Measurements from ENCODE around the gene SOX15.
"Not testable (repeated sequence)": the region's sequence is repeated elsewhere in the genome, so short reads cannot be mapped to it uniquely, and the experiment has no call there.

SOX15 gene

GRCh38 chr17:7589891-7590691 lies at the start of gene SOX15:
SOX15 (minus strand) TSS chr17:7590094; CDS start chr17:7589676, 418 bp downstream.
- no peak for DNase-seq

GRCh38 chr17:7636163-7636562 lies 46.3 kb upstream of the SOX15 start:
- no peak for DNase-seq

DNA sequence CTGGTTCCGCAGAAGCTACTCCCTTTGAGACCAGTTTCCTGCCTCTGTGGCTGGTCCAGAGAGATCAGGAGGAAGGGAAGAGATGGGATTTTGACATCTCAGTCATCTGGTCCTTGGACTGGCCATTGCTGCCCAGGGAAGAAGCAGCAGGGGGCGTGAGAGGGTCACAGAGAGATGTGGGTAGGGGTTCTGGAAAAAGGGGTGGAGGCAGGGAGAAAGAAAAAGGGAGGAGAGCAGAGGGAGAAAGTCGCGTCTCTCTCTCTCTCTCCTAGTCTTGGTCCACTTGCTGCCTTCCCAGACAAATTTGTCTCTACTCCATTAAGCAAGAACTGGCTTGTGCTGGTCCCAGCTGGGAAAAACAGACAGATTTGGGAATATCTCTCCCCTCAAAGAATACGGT lies 44.5 kb upstream of the SOX15 start:
- DNase-seq = peak; percentile 46

DNA sequence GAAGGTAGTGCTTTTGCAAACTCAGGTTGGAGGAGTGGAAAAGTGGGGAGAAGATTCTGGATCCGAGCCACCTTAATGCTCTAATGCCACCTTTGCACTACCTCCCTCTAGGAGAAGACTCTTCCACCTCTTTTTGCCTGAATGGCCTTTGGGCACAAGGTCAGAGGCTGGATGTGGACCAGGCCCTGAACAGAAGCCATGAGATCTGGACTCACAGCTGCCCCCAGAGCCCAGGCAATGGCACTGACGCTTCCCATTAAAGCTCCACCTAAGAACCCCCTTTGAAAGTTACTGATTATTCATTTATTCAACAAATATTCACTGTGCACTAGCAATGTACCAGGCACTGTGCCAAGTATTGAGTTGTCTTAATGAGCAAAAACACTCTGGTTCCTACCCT lies 43.2 kb upstream of the SOX15 start:
- DNase-seq = no peak

DNA sequence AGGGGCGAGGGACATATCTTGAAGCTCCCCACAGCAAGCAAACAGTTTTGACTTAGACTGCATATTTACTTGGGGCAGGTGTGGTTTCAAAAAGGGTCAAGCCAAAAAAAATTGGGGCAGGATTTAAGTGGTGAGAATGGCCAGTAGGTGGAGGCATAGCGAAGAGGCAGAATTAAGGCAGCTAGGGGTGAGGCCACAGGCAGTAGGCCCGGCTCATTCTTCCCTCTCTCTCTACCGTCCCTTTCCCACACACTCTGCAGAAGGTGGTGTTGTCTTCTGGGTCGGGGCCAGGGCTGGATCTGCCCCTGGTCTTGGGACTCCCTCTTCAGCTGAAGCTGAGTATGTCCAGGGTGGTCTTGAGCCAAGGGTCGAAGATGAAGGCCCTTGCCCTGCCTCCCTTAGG lies 42.6 kb upstream of the SOX15 start:
- peak; percentile 1 for DNase-seq

GRCh38 chr17:7631398-7632380 lies 41.8 kb upstream of the SOX15 start:
- no peak for DNase-seq

DNA sequence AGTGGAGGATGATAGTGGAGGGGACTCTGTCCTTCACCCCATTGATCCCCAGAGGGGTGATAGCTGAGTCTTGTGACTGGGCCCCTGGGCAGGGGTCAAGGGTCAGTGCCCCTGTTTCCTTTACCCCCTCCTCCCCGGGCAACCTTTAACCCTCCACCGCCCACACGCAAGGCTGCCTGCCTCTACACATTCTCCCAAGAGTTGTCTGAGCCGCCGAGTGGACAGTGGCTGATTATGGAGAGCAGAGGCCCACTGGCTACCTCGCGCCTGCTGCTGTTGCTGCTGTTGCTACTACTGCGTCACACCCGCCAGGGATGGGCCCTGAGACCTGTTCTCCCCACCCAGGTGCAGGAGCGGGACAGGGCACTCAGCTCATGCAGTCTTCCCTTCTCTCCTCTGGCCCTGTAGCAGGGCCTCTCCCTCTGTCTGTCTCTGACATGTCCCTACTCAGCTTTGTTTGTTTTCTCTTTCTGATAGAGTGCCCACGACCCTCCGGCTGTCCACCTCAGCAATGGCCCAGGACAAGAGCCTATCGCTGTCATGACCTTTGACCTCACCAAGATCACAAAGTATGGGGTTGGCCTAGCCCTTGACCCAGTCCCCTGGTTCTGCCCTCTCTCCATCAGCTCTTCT lies 40.2 kb upstream of the SOX15 start, which contains the start of gene SHBG:
Gene SHBG (plus strand): TSS at position 197 of the 633 bp plus-strand sequence. CDS start 38 bp downstream, at position 235.
- no peak for DNase-seq

DNA sequence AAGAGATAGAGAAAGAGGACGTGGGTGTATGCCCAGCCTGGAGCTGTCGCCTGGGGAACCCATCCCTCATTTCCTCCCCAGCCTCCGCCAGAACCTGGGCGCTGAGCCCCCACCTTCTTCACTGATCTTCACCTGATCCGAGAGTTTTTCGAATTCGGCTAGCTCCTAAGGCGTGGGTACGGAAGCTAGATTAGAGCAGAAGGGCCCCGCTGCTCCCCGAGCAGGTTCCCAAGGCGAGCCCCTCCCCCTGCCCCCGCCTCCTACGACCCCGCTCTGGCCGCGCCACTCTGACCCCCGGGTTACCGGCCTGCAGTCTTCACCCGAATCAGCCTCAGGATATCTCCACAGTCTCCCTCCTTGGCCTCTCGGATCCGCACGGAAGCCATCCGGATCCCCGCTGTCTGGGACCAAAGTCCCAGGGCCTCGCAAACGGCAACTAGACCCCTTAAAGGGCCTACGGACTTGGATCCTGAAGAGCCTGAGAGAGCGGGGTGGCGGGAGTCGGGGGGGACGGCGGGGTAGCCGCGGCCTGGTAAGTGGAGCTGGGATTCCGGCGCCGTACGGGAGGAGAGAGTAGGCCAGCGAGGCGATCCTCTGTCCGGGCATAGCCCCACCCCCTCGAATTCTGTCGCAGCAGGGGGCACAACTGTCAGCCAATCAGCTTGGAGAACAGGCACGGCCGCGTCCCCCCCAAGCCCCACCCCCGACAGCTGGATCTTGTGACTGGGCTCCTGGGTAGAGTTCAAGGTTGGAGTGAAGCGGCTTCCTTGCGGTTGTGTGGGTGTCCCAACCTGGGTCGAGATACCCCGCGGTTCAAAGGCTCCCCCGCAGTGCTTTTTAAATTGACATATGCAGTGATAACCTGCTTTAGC lies 37.6 kb upstream of the SOX15 start, which contains the start of gene SAT2:
Gene SAT2 (minus strand): TSS at position 572 of the 872 bp plus-strand sequence. CDS start 186 bp downstream, at position 386.
- DNase-seq = peak; percentile 77

DNA sequence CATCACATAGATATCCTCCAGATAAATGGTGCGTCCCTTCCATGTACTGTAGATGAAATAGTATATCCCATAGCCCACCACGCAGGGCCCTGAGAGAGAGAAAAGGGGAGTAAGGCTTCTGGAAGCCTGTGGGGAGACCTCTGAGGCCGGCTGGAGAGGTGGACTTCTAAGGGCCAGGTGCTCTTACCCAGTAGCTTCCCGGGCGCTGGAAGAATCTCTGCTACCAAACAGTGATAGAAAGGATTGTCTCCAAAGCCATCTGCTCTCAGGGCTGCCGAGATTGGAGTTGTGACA lies 37.0 kb upstream of the SOX15 start:
- DNase-seq = no peak

GRCh38 chr17:7626307-7626706 lies 36.4 kb upstream of the SOX15 start:
- DNase-seq = no peak

DNA sequence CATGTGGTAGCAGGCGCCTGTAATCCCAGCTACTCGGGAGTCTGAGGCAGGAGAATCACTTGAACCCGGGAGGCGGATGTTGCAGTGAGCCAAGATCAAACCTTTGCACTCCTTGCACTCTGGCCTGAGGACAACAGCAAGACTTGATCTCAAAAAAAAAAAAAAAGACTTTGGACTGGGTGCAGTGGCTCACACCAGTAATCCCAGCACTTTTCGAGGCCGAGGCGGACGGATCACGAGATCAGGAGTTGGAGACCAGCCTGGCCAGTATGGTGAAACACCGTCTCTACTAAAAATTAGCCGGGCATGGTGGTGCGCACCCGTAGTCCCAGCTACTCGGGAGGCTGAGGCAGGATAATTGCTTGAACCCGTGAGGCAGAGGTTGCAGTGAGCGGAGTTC lies 35.9 kb upstream of the SOX15 start:
- DNase-seq = not testable (repeated sequence)

DNA sequence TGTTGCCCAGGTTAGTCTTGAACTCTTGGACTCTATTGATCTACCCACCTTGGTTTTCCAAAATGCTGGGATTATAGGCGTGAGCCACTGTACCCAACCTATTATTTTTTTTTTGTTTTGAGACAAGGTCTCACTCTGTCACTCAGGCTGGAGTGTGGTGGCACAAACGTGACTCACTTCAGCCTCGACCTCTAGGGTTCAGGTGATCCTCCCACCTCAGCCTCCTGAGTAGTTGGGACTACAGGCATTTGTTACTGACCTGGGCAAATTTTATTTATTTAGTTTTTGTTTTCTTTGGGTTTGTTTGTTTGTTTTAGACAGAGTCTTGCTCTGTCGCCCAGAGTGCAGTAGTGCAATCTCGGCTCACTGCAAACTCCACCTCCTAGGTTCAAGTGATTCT lies 33.8 kb upstream of the SOX15 start:
- DNase-seq = no peak

- DNase-seq = no peak
These were observed 30.9 kb upstream of the SOX15 start for GRCh38 chr17:7620835-7621234.

DNA sequence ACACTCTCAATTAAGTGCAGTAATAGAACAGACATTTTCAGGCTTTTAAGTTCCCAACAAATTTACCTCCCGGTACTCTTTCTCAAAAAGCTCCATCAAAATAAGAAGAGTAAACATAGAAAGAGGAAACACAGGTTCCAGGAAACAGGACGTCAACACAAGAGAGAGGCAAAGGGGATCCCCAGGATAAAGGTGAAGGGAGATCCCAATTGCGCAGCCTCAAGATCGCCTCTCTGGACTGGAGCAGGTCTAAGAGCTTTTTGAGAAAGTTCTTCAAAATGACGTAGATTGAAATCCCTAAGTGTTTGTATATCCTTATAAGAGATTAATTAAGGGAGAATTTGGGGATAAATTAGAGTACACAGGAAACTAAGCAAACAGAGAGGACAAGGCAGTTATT lies 28.7 kb upstream of the SOX15 start:
- DNase-seq = no peak

DNA sequence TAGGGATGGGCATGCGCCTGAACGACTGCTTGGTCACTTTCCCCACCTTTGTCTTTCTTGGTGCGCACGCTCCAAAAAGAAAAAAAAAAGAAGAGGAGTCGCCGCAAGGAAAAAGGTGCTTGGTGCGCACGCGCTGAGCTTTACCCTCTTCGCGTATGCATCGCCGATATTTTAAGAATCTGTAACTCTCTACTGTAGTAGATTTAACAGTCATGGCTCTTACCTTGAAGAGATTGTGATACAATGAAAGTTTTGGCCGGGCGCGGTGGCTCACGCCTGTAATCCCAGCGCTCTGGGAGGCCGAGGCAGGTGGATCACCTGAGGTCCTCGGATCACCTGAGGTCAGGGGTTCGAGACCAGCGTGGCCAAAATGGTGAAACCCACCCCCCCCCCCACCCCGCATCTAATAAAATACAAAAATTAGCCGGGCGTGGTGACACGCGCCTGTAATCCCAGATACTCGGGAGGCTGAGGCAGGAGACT lies 25.4 kb upstream of the SOX15 start:
- no peak for DNase-seq

- peak; percentile 99 for DNase-seq
These were observed 24.8 kb upstream of the SOX15 start, which contains the start of gene FXR2 for GRCh38 chr17:7614425-7615264. FXR2 (minus strand) TSS chr17:7614897; CDS start chr17:7614532, 365 bp downstream.

DNA sequence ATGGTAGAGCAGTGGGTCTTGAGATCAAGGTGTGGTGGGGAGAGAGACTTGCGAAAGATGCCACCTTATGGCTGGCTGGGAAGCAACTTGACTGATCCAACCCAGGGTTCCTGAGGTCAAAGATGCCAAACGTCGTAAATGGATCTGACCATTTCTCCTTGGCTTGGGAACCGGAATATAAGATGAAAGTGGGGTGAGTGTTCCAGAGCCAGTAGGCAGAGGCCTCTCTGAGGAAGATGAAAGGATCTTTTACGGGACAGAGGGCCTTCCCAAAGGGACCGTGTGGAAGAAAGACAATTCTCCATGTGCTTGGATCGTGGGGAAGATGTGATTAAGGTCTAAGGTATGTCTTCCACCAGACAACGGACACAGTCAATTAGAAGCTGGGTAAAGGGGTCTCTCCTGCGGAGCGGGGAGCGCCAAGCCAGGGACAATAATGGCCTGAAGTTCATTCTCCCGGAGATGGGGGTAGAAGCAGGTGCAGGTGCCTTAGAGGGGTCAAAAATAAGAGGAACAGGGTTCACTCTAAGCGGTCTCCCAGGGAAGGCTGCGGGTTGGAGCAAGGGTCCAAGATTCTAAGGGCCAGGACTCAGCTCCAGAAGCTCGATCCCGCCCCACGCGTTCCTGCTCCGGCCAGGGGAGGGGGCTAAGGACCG lies 24.0 kb upstream of the SOX15 start:
- no peak for DNase-seq

GRCh38 chr17:7612294-7612640 lies 22.4 kb upstream of the SOX15 start:
- DNase-seq = no peak

DNA sequence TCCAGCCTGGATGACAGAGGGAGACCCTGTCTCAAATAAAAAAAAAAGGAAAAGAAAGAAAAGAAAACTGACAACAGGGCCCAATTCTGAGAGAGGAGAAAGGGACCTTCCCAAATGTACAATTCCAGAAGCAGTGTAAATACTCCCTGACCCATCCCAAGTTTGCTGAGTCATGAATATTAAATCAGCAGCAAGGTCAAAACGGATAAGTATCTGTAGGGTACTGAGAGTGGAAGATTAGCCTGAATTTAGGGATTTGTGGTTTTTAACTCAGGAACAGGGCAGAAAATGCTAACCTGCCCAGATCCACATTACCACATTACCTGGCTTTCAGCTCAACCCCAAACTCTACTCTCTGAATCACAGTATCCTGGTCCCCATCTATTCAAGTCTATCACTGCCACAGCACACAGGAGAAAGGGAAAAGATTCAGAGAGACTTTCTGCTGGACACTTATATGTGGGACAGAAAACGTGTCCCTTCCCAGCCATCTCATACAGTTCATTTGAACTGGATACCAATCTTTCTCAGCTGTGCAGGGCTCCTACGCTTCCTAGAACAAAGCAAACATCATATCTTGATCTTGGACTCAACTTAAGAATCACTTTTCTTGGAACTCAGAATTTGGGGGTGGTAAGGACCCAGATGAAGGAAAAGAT lies 21.9 kb upstream of the SOX15 start:
- no peak for DNase-seq

- DNase-seq = no peak
These were observed 20.7 kb upstream of the SOX15 start for GRCh38 chr17:7610641-7611040.
